ENCODE measurements around the gene SMIM35.

The SMIM35 gene

DNA sequence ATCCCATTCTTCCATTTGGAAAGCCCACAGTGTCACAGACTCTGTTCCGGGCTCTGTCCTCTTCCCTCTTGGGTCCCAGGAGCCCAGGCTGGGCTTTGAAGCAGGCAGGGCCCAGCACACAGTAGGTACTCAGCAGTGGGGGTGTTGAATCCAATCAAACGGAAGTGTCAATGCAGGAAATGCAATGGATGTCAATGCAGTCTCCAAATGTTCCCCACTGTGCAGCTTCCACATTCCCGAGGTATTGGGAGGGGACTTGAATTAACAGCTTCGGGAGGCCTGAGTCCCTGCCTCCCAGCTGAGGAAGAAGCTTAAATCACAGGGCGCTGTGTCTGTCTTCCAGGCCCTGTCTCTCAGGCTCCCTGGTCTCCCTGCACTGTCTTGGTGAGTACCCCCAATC, 21.8 kb upstream of the SMIM35 start:
- no peak for DNase-seq

DNA sequence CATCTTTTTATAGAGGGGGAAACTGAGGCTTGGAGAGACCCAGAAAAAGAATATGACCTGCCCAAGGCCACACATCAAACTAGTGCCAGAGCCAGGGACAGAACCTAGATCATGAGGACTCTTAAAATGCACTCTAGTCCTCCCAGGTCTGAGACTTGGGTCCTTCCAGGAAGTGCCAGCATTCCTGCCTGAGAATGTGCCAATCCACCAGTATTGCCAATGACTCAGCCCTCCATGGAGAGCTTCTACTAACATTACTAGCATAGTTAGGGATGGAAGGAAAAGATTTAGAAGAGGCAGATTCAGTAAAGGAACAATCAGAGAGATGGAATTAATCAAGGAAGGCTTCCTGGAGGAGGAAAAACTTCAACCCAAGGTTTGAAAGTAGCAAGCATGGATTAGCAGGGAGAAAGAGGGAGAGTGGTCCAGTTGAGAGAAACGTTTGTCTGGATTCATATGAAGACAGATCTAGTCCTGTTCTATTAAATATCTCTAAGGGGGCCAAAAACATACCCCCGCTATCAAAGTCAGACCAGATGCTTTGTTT, 20.1 kb upstream of the SMIM35 start:
- no peak for DNase-seq

DNA sequence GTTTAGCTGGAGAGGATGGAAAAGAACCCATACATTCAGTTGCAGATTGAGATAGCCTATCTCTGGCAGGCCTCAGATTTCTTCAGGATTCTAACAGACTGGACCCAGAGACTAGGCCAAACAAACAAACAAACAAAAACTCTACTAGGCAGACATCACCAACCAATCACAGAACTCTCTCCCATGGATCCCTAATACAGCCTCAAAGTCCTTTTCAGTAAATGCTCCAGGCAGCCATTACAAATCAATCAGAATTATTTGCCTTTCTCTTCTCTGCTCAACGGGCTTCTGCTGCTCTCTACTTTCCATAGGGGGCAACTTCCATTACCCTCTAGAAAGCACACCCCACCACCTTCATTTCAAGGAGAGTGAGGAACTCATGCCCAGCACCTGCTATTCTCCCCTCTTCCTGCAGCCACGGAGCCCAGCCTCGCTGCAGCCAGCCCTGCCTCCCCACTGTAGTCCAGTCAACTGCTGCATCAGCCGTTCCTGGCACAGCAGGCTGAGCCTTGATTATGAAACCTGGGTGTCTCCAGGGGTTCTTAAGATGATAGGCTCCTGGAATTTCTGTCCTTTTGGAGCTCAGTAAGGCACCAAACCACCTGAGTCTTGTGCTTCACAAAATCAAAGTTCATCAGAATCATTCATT, 19.0 kb upstream of the SMIM35 start:
- DNase-seq: no peak

DNA sequence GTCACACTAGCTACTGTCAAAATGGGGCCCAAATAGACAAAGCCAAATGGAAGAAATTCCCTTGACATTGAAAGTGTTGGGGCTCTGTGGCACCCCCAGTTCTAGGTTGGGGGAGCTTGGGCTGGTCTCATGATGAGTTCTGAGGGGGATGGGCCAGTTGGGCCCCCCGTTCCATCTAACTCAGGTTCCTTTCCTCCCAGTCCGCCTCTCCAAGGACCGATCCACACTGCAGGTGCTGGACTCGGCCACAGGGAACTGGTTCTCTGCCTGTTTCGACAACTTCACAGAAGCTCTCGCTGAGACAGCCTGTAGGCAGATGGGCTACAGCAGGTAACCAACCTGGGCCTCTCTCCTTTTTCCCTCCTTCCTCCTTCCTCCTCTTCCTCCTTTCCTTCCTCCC, 17.7 kb upstream of the SMIM35 start:
- no peak for DNase-seq

DNA sequence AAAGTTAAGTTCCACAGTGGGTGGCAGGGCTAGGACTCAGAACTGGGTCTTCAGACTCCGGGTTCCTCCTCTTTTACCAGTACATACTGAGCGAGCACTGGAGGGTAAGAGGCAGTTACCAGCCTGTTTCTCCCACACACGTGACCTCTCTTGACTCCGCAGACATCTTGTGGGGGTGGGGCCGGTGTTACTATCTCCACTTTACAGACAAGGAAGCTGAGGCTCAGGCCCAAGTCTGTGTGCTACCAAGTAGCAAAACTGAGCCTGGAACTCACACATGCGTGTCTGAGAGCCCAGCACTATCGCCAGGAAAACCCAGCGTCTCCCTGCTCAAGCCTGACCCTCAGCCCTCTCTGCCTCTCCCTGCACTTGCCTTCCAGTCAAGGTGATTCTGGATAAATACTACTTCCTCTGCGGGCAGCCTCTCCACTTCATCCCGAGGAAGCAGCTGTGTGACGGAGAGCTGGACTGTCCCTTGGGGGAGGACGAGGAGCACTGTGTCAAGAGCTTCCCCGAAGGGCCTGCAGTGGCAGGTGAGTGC, 16.0 kb upstream of the SMIM35 start:
- no peak for DNase-seq

DNA sequence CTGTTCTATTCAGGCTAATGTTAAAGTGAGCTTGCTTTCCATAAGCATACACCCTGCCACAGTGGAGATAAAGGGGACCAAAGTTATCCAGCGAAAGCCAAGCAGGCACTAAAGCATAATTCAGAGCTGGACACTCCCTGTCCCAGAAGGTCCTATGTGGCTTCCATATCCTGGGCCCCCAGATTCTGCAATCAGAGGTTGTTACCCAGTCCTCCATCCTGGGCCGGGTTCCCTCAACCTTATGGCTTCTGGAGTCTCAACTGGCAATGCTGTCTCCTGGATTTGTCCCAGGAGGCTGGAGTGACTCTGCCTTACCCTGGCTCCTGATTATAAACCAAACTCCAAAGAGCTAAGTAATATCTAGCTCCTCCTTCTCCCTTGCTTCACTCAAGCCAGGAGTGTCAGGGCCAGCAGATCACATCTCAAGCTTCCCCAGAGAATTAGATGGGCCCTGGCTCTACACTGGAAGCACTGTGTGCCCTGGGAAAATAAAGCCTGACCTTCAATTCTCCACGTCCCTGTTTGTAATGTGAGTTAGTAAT, 14.0 kb upstream of the SMIM35 start:
- DNase-seq: no peak

DNA sequence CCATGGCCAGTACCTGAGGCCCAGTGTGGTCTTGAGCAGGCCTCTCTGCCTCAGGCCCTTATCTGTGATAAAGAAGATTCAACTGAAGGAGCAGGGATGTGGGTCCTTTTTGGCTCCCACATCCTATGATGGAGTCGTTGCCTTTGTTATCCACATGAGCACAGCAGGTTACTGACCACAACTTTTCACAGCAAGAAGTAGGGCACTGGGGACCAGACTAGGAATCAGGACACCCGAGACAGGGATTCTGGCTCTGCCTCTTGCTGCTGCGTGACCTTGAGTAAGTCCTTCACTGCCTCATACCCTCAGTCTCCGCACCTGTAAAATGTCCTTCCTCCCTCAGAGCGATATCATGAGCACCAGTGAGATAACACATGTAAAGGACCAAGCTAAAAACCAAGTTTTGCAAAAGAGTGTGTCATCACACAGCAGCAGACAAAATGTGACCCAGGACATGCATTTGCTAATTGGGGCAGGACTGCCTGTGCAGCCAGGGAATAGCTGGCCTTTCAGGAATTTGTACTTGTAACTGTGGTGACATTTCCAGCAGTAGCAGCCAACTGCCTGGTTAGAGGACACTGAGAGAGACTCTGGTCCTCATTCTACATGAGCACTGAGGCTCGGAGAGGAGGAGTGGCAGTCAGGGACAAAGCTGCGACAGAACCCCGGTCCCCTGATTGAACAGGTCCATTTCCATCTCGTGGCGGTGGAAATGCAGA, 13.2 kb upstream of the SMIM35 start:
- no peak for DNase-seq

DNA sequence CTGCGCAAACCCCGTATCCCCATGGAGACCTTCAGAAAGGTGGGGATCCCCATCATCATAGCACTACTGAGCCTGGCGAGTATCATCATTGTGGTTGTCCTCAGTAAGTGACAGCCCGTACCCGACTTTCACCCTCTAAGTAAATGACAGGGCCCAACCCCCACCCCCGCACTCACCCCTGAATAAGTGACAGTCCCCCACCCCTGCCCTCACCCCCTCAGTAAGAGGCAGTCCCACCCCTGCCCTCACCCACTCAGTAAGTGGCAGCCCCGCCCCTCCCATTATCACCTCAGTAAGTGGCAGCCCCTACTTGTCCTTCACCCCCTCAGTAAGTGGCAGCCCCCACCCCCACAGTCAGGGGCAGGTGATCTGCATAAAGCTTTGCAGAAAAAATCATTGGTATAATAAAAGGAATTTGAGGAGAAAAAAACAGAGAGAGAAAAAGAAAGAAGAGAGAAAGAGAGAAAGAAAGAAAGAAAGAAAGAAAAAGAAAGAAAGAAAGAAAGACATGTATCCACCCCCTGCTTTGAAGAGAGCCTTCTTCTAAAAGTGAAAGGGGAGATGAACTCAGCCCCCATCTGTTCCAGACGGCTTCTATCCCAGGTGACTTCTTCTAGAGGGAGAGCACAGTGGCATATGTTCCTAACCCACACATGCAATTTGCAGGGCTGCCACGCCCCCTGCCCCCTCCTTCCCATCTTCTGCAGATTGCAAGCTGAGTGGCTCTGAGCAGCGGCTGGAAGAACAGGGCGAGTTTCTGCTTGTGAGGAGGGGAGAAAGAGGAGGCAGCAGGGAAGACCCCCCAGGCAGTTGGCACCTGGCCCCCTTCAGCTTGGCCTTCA, 12.5 kb upstream of the SMIM35 start:
- no peak for DNase-seq

DNA sequence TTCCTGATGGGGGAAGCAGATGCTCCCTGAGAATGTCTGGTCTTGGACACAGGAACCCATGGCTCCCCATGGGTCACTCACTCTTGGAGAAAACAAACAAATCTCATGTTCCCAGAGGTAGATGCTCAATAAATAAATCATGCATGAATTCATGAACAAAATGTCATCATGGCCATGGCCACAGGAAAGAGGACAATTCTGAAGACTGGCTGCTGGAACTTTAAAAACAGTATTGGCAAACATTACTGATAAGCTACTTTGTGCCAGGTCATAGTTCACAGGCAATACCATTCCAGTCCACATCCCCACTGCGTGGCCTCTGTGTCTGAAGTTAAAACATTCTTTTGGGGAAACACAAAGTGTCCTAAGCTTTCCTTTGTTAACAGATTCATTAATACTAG, 9.2 kb upstream of the SMIM35 start:
- no peak for DNase-seq

DNA sequence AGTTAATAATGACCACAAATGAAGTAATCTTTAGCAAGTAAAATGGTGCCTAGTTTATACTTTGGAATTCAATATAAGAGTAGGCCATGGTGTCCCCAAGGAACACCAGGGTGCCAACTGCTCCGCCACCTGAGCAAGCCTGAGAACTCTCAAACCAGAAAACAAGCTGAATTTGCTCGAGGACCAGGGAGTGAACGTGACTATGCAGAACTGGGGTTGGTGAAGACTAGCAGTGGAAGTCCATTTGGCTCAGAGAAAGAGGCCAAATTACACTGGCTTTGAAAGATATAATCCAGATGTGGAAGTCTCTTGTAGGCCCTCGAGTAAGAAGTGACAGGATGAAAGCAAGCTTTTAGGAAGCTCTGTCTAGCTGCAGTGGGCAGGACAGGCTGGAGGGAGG, 8.7 kb upstream of the SMIM35 start:
- no peak for DNase-seq

DNA sequence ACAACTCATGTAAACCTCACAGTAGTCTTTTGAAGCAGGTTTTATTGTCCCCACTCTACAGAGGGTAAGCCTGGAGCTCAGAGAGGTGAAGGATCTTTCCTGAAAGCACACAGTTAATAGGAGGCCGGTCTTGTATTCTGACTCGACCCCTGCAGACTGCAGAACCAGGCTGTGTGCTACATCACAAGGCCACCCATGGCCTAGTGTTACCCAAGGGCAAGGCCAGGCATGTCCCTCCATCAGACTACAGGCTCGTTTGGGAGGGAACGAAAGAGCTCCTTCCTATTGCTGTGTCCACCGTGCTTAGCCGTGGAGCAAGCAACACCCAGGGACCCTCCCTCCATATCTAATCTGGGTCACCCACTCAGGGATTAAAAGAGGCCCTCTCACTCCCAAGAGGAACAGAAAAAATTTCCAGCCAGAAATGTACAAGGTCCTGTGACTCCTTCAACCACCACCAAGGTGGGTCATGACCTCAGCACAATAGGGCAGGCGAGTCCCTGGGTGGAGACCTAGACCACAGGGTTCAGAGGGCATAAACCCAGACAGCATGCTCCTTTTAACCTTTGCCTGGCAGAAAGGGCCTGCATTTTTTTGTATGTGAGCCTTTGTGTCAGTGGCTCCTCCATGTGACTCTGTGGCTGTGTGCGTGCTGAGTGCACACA, 6.3 kb upstream of the SMIM35 start:
- DNase-seq: no peak

DNA sequence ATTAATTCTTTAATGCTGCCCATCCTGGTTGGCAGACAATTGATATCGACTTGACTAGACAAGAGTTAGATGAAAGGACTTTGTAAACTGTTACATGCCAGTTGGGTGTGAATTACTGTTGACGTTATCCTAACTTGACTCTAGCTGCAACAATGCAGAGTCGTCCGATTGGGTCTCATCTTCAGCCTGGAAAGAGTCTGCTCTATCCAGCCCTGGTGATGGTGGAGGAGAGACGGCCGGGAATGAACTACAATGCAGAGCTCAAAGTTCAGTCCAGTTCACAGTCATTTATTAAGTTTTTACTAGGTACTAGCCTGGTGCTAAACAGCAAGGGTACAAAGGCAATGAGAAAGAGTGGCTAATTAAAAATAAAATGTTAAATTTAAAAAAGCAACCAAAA, 4.9 kb upstream of the SMIM35 start:
- no peak for DNase-seq

DNA sequence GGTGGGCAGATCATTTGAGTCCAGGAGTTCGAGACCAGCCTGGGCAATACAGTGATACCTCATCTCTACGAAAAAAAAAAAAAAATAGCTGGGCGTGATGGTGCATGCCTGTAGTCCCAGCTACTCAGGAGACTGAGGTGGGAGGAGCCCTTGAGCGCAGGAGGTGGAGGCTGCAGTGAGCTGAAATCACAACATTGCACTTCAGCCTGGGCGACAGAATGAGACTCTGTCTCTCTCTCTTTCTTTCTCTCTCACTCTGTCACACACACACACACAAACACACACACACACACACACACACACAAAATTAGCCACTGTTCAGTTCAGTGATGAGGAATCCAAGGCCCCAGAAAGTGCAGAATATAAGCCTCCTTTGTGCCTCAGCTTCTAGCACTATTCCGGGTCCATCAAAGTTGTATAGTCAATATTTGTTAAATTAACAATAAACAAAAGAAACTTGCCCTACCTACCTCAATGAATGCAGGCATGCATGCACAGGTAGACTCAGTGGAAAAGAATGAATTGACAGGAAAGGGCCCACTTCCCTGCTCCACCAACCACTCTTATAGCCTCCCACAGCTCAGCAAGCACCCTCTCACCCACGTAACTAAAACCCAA, 3.9 kb upstream of the SMIM35 start:
- no peak for DNase-seq

DNA sequence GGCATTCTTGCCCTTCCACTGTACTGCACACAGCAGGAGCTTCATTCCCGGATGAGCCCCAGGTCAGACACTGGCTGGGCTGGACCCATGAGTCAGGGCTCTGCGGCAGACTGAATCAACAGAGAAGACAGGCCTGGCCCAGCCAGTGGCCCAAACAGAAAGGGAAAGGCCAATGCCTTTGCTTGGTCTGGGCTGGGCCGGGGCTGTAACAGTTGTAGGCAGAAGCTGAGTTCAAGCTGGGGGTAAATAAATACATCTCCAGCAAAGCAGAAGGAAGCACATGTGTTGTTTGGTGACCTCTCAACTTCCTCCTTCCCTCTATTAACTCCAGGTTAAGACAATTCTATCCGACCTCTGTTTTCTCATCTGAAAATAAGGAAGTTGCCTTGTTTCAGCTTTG, 1.8 kb upstream of the SMIM35 start:
- peak; percentile 5 to 65 for DNase-seq

DNA sequence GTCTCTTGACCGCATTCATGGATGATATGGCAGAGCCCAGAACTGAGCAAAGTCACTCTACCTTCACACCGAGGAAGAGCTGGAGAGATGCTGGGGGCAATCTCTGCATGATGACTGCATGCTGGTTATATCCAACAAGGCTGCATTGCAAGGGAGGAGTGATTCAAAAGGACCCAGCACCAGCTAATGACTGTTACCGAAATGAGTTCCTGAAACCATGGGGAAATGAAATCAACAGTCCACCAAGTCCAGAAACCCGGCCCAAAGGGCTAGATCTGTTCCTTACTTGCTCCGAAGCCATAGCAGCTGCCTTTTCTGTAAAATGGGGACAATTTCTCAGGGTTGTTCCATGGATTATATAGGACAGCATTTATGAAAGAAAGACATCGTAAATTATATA, 1.2 kb upstream of the SMIM35 start:
- DNase-seq: no peak

DNA sequence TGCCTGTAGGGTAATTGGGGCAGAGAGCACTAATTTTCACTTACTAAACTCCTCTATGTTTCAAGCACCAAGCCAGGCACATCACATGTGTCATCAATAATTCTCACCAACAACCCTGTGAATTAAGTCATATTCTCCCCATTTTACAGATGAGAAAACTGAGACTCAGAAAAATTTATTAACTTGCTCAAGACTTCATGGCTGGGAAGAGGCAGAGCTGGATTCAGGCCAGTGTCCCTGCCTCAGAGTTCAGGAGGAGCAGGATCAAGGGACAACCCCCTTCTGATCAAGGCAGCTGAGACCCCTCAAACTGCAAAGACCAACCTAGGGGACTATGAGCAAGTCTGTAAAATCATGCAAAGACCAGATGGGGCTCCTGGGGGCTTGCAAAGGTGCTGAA, 2.1 kb downstream of the SMIM35 start:
- DNase-seq: no peak

DNA sequence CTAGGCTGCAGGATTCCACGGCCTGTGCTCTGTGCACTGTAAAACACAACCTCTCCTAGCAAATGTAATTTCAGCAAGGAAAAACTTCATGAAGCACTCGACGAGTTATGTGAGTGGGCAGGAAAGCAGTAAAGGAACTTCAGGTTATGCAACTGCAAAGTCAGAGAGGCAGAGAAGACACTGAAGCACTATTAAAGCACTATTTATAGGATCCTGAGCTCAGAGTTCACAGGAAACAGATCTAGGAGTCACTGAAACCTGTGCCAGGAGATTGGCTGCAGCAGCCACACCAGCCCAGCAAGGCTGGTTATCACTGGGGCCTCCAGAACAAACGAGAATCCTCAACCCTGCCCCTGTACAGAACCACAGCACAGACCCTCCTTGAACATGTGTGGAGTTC, 2.5 kb downstream of the SMIM35 start:
- DNase-seq: peak in 1 of 2 donors; percentile 21

DNA sequence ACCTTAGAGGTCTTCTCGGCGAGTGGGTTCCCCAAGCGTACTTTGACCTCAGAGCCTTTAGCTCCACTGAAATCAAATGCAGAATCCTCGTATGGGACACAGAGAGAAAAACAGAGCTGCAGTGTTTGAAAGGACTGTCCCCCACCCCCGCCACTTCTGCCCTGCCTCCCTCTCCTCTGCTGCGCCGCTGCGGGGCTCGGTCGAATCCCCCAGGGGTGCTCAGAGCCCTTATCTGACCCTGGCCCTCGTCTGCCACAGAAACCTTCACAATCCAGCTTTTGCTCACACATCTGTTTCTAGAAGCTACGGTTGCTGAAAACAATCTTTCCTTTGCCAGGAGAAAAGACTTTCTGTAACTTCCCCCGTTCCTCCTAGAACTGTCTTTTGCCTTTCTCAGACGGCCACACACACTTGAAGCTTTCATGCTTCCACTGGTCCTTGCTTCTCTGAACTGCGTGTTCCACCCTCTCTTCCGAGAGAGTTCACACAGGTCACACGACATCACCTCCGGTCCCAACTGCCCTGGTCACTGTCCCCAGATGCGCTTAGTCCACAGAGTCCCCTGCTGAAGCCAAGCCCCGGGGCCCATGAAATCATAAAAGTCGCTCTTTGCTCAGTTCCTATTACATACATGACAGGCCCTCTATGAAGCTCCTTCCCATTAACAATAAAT, 3.7 kb downstream of the SMIM35 start:
- no peak for DNase-seq

DNA sequence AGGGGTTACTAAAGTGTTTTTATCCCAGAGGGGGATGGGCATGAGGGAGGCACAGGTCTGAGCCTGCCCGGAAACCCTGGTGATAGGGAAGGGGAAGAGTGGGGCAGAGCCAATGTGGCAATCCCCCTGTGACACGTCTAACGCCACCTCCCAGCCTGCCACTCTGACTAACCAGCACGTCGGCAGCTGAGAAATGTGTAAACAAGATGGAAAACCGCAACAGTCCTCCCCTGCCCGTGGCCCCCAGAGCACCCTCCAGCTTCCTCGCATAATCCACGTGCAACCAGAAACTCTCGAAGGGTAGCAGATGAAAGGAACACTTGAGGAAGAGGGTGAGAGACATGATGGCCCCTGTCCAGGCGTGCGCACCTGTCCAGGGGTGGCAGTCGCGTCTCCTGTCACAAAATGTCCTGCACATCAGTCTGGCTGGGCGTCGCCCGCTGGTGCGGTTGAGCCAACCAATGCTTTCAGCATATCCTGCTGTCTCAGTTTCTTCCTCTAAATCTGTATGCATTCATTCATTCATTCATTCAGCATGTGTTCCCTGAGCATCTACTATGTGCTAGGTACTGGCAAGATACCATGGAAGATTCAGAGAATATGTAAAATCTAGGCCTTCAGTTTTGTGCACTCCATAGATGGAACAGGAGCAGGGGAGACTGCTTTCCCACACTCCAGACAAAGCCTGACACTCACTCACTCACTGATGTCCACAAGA, 5.4 kb downstream of the SMIM35 start:
- DNase-seq: peak in 1 of 2 donors; percentile 50

DNA sequence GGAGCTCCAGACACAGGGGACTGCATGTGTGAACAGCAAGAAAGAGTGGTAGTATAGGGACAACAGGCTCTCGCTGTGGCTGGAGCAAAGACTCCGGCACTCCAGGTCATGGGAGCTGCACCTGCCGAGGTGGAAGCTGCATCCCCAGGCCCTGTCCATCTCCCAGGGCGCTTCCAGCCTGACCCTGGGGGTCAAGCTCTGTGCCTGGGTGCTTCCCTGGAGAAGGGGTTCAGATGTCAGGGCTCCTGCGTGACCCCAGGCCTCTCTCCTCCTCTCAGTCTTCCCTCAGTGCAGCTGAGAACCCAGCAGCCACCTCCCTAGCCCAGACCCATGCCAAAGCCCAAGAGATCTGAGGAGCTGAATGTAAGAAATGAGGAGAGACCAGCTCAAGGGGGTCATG, 6.5 kb downstream of the SMIM35 start:
- no peak for DNase-seq

DNA sequence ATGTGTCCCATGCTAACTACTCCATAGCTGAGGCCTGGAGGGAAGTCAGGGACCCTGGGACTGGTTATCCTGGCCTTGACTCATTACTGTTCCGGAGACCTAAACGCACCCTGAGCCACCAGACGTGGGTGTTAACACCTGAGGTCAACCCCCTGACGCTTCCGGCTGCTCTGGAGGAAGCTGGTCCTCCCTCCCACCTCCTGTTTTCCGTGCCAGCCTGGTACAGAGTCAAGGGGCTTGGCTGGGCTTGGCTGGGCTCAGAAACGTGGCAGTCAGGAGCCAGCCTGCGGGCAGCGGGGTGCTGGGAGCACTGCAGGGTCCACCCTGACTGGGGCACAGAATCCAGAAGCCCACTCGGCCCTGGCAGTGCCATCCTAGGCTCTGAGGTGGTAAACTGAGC, 7.3 kb downstream of the SMIM35 start:
- DNase-seq: peak in 1 of 2 donors; percentile 14
